ENCODE results near the gene GSTA5. TPM values are rescaled to one million over a fixed set of nuclear protein-coding genes. Genes with fewer than 3 reads are reported as not detected.
"Not testable (repeated sequence)": the region's sequence is repeated elsewhere in the genome, so short reads cannot be mapped to it uniquely, and the experiment has no call there.

The GSTA5 gene
- total and polyA plus RNA-seq, 2 of the 8 experiments (the other 6 are each of a cell fraction or from before 2014, with no cell fraction given) = not detected

GRCh38 chr6:52815167-52816092 lies 25.2 kb downstream of the GSTA5 start (continued):
- peak; percentile 62 to 70 for TF ChIP-seq RAD21 (IDR thresholded peaks at IDR 0.05 in 1 of 2, conservative IDR thresholded peaks at IDR 0.05 in 1 of 2; ENCODE audit: low read depth in 2 of 2, low read length in 2 of 2)

- H3K9ac ChIP-seq (replicated peaks in 1 of 4; ENCODE audit: extremely low read depth in 1 of 4, low read depth in 3 of 4, low read length in 3 of 4); H2BK12ac ChIP-seq (ENCODE audit: low read depth, low read length); DNase-seq (ENCODE audit: low read depth in 1 of 2, low spot score in 2 of 2); H3K14ac ChIP-seq (ENCODE audit: insufficient read length); H2BK120ac ChIP-seq (replicated peaks; ENCODE audit: low read depth, low read length); H3K23me2 ChIP-seq (ENCODE audit: low read depth, low read length); H4K20me1 ChIP-seq (replicated peaks in 1 of 2; ENCODE audit: control insufficient read depth in 1 of 2, insufficient read depth in 2 of 2, low read length in 2 of 2); H3K36me3 ChIP-seq (ENCODE audit: control insufficient read depth in 2 of 4, insufficient read depth in 4 of 4, low read length in 3 of 4); H3K4me2 ChIP-seq (ENCODE audit: insufficient read depth in 1 of 2, low read depth in 2 of 2, low read length in 2 of 2); H2AFZ ChIP-seq (ENCODE audit: low read length); H3K56ac ChIP-seq (replicated peaks; ENCODE audit: insufficient read length, low read depth, low read length); H3K4ac ChIP-seq (replicated peaks; ENCODE audit: insufficient read length, low read depth, low read length); H3K27me3 ChIP-seq (replicated peaks in 1 of 4; ENCODE audit: control insufficient read depth in 3 of 4, extremely low read depth in 1 of 4, insufficient read depth in 3 of 4, low read length in 3 of 4); H3K4me3 ChIP-seq (ENCODE audit: extremely low read depth in 1 of 4, insufficient read depth in 2 of 4, low read depth in 3 of 4, low read length in 4 of 4); H3K23ac ChIP-seq (ENCODE audit: insufficient read length); H3K79me1 ChIP-seq (ENCODE audit: low read depth, low read length); FAIRE-seq; H4K5ac ChIP-seq (ENCODE audit: insufficient read length, low read depth, low read length); H3K4me1 ChIP-seq (replicated peaks in 1 of 4; ENCODE audit: control insufficient read depth in 3 of 4, insufficient read depth in 4 of 4, low read length in 3 of 4); H2BK5ac ChIP-seq (ENCODE audit: low read depth, low read length); H4K91ac ChIP-seq (replicated peaks; ENCODE audit: insufficient read length, low read length); H2BK15ac ChIP-seq (ENCODE audit: low read length); H2AK5ac ChIP-seq (ENCODE audit: low read depth, low read length); H3K79me2 ChIP-seq (ENCODE audit: control insufficient read depth in 1 of 2, insufficient read depth in 2 of 2, low read length in 2 of 2); H3K27ac ChIP-seq (ENCODE audit: low read depth, low read length); POLR2A ChIA-PET (ENCODE audit: partially characterized antibody); H3K18ac ChIP-seq (ENCODE audit: extremely low read depth, low read length); H4K8ac ChIP-seq (ENCODE audit: extremely low read depth, insufficient read depth, low read length); H3K9me3 ChIP-seq (ENCODE audit: insufficient read depth in 2 of 2, low read depth in 1 of 2, low read length in 1 of 2); H2BK20ac ChIP-seq (ENCODE audit: low read length): not testable (repeated sequence)
- CTCF ChIA-PET (ENCODE audit: partially characterized antibody) = interaction anchor here (0.8 to 2.8 kb wide), 6 partner anchors 8 to 191 kb away, joined by 3 to 12 read pairs (median 4); no protein-coding TSS in a partner anchor
- 61% methylated on average over 3 of the region's 3 CpGs; no CpG with 5 or more reads in 1 of the 2 experiments for WGBS, 2 experiments (ENCODE audit: extremely low coverage in 1 of 2, insufficient coverage in 1 of 2, insufficient read length in 1 of 2, insufficient replicate concordance in 2 of 2, low coverage in 1 of 2, low lambda C conversion rate in 2 of 2, missing lambda C conversion rate in 1 of 2)
Measured at GRCh38 chr6:52814545-52814944, 26.1 kb downstream of the GSTA5 start.
